ENCODE results near the gene SUMO4.

The SUMO4 gene

DNA sequence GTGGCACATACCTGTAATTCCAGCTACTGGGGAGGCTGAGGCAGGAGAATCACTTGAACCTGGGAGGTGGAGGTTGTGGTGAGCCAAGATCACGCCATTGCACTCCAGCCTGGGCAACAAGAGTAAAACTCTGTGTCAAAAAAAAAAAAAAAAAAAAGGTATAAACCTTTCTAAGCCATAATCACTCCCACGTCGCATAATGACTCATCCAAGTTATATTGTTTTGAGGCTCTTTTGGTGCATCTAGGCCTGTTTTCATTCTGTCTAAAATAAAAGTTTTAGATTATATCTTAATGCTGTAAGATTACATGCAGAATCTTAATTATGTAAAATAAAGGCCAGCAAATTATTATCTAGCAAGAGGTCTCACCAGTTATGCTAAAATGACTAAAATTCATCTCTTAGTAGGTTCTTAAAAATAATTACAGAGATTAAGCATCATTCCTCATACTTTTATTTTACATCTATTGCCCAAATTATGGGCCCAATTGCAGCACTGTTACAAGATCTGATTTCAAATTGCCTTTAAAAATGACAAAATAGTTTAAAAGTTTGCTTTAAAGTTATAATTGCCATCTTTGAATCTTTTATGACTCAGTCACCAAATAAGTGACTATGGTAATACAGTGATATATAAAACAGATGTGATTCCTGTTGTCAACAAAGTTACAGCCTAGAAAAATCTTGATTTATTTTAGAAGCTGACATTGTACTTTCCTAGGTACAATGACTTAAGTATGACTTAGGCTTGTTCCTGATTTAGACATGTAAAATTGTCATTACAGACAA lies 10.4 kb upstream of the SUMO4 start:
- no peak for FAIRE-seq
- no peak for DNase-seq (ENCODE audit: insufficient read length, low spot score)

DNA sequence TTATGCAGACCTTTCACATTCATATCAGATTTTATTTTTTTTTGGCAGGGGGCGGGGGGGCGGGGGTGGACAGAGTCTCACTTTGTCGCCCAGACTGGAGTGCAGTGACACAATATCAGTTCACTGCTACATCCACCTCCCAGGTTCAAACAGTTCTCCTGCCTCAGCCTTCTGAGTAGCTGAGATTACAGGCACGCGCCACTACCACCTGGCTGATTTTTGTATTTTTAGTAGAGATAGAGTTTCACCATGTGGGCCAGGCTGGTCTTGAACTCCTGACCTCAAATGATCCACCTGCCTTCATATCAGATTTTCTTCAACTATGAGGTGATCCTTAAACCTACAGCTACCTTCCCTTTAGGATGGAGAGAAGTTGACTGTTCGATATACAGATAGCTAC lies 8.0 kb upstream of the SUMO4 start:
- FAIRE-seq (no peak), DNase-seq (ENCODE audit: insufficient read length, low spot score) (no peak)

GRCh38 chr6:149392535-149392934 lies 7.5 kb upstream of the SUMO4 start:
- FAIRE-seq, result no peak
- DNase-seq (ENCODE audit: insufficient read length, low spot score), result no peak

GRCh38 chr6:149393002-149393679 lies 6.9 kb upstream of the SUMO4 start:
- DNase-seq (ENCODE audit: insufficient read length, low spot score) (no peak), FAIRE-seq (no peak)

DNA sequence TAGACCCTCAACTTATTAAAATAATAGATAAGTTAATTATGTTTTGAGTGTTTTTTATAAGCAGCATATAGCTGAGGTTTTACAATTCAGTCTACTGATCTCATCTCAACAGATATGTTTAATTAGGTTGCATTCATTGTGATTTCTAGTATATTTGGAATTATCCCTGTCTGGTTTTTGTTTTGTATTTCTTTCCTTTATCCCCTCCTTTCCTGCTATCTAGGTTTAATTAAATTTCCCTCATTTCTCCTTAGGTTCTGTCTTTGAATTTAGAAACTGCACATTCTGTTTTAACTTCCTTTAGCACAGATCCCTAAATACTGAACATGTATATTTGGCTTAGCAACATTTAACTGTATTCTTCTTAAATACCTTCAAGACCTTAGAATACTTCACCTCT lies 4.9 kb upstream of the SUMO4 start:
- FAIRE-seq (no peak), DNase-seq (ENCODE audit: insufficient read length, low spot score) (no peak)

- DNase-seq (ENCODE audit: insufficient read length, low spot score) (no peak), FAIRE-seq (no peak)
Measured at GRCh38 chr6:149397384-149397783, 2.7 kb upstream of the SUMO4 start.

GRCh38 chr6:149403534-149403933 lies 3.5 kb downstream of the SUMO4 start:
- FAIRE-seq (no peak), DNase-seq (ENCODE audit: insufficient read length, low spot score) (no peak)

- no peak for DNase-seq (ENCODE audit: insufficient read length, low spot score)
- no peak for FAIRE-seq
Measured at GRCh38 chr6:149405823-149406765, 6.0 kb downstream of the SUMO4 start.

DNA sequence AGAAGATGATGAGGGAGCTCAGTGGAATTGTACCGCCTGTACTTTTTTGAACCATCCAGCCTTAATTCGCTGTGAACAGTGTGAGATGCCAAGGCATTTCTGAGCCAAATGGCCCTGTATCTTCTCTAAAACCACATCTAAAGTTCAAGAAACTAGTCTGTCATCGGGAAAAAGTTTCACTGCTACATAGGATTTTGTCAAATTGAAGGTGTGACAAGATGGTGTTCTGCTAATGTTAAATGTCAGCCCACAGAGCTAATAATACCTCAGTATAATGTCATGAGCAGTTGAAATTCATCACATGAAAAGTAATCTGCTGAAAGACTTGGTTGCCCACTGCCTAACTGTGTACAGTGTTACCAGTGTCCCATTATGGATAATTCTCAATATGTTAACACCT lies 9.6 kb downstream of the SUMO4 start:
- no peak for DNase-seq (ENCODE audit: insufficient read length, low spot score)
- FAIRE-seq, result no peak

- FAIRE-seq (no peak), DNase-seq (ENCODE audit: insufficient read length, low spot score) (no peak)
Measured at GRCh38 chr6:149410557-149410956, 10.5 kb downstream of the SUMO4 start.

GRCh38 chr6:149414009-149414408 lies 13.9 kb downstream of the SUMO4 start:
- DNase-seq (ENCODE audit: insufficient read length, low spot score) (no peak), FAIRE-seq (no peak)

- FAIRE-seq, result no peak
- DNase-seq (ENCODE audit: insufficient read length, low spot score), result no peak
Measured at GRCh38 chr6:149414821-149415220, 14.8 kb downstream of the SUMO4 start.

- FAIRE-seq, result no peak
Measured at GRCh38 chr6:149419696-149420404, 19.8 kb downstream of the SUMO4 start.

DNA sequence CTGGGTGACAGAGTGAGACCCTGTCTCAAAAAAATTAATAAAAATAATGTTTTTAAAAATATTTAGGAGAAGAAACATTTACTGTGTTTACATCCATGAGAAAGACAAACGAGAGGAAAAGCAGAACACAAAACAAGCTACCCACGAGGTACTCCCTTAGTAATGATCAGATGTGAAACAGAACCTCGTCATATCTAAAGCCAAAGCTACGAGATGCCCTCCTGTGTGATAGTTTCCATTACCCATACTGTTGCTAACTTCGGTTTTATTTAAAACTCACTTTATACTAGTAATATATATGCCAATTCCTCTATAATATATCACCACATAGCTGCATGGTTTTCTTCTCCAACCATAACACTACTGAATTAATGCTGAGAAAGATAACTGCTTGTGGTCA lies 21.1 kb downstream of the SUMO4 start:
- DNase-seq (ENCODE audit: insufficient read length, low spot score) (no peak), FAIRE-seq (no peak)

More at GRCh38 chr6:149419696-149420404, 19.8 kb downstream of the SUMO4 start:
- no peak for DNase-seq (ENCODE audit: insufficient read length, low spot score)

- FAIRE-seq, result no peak
Measured at GRCh38 chr6:149422581-149422980, 22.5 kb downstream of the SUMO4 start.

GRCh38 chr6:149423964-149424440 lies 23.9 kb downstream of the SUMO4 start:
- no peak for FAIRE-seq
- no peak for DNase-seq (ENCODE audit: insufficient read length, low spot score)

More at GRCh38 chr6:149422581-149422980, 22.5 kb downstream of the SUMO4 start:
- DNase-seq (ENCODE audit: insufficient read length, low spot score), result no peak

DNA sequence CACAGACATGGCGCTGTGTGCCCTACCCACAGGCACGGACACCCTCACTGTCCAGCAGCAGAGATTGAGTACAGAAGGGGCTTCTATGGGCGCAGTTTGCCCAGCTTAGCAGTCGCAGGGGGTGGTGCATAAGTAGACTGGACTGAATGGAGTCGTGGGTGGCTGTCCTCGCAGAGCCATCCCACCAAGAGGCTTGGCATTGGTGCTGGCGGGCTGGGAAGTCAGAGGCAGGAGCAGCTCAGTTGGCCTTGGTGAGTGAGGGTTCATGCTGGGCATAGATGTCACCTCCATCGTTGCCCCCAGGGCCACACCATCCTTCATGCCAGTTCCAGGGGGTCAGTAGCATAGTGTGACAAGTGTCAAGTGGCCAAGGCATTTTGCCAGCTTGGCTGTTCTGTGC lies 25.2 kb downstream of the SUMO4 start:
- DNase-seq (ENCODE audit: insufficient read length, low spot score) (no peak), FAIRE-seq (no peak)

GRCh38 chr6:149425754-149426153 lies 25.7 kb downstream of the SUMO4 start:
- DNase-seq (ENCODE audit: insufficient read length, low spot score) (no peak), FAIRE-seq (no peak)

GRCh38 chr6:149428606-149429005 lies 28.5 kb downstream of the SUMO4 start:
- no peak for FAIRE-seq
- no peak for DNase-seq (ENCODE audit: insufficient read length, low spot score)
